PC-3 (cell line): ENCODE data around the gene P2RX2.

Source experiments
- CTCF ChIP-seq: fragments of 300-600 bp; sonication (generic); conservative IDR thresholded peaks from 2 replicates; pipeline ENCODE4 v1.5.1; 2017; ENCODE audit warnings: antibody characterized with exemption, low read depth, mild to moderate bottlenecking, low read length
- EZH2 ChIP-seq: fragments of 300-600 bp; sonication (generic); IDR thresholded peaks from one replicate; pipeline ENCODE4 v1.6.1; 2017; ENCODE audit warnings: antibody characterized with exemption, mild to moderate bottlenecking, low read length; ENCODE audit not compliant: unreplicated experiment

GRCh38 chr12:132647858-132648257 is 29.3 kb downstream of the P2RX2 start:
- TF ChIP-seq EZH2, result no peak
- TF ChIP-seq CTCF, result no peak
